HUES64 (cell line): ENCODE measurements around the gene HSP90B1.

Experiments
- H3K27ac ChIP-seq: 2 replicates; pipeline ENCODE4 v1.7.0; 2013; ENCODE audit warnings: low read depth, low read length, inconsistent platforms
- H3K27me3 ChIP-seq: 2 replicates; pipeline ENCODE4 v1.6.1; 2013; ENCODE audit warnings: mild to moderate bottlenecking, low read length; ENCODE audit not compliant: insufficient read depth
- H3K36me3 ChIP-seq: 2 replicates; pipeline ENCODE4 v1.6.1; 2013; ENCODE audit warnings: mild to moderate bottlenecking, low read length; ENCODE audit not compliant: insufficient read depth
- H3K4me1 ChIP-seq: 2 replicates; pipeline ENCODE4 v1.6.1; 2013; ENCODE audit warnings: mild to moderate bottlenecking, low read length, moderate library complexity; ENCODE audit not compliant: insufficient read depth
- H3K4me3 ChIP-seq: 2 replicates; pipeline ENCODE4 v1.5.1; 2013; ENCODE audit warnings: mild to moderate bottlenecking, low read length, moderate library complexity
- H3K9ac ChIP-seq: 2 replicates; pipeline ENCODE4 v1.6.1; 2013; ENCODE audit warnings: mild to moderate bottlenecking, low read depth, low read length
- H3K9me3 ChIP-seq: 2 replicates; pipeline ENCODE4 v1.6.1; 2013; ENCODE audit warnings: low read depth, low read length; ENCODE audit not compliant: insufficient read depth
- WGBS: fragments of 150-250, 120-280 bp; methylation state at CpG from one replicate; pipeline ENCODE4 v1.1.7; 2013; ENCODE audit warnings: missing lambda C conversion rate; 5-methylcytosine and 5-hydroxymethylcytosine counted together

The HSP90B1 gene

DNA sequence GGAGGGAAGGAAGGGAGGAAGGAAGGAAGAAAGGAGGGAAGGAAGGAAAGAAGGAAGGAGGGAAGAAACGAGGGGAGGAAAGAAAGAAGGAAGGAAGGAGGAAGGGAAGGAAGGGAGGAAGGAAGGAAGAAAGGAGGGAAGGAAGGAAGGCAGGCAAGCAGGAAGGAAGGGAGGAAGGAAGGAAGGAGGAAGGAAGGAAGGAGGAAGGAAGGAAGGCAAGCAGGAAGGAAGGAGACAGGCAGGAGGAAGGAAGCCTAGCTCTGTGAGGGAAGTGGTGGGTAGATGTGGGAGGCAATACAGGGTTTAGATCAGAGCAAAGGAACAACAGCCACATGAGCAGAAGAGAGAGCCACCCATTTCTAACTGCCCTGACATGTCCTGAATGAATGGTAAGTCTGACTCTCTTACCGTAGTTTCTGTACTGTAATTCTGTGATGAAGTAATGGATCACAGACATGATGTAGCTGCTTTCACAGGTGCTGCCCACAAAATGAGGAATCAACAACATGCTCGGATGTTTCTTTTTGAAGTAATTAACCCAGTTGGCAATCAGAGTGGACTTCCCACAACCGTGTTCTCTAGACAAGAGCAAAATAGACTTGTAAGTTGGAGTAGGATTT, 24.4 kb upstream of the HSP90B1 start:
- H3K9me3 ChIP-seq, result no peaks in the 10 kb centered on the region
- no peak overlapping the region for H3K27ac ChIP-seq
- no peaks in the 10 kb centered on the region for H3K36me3 ChIP-seq
- H3K9ac ChIP-seq, result no peak overlapping the region
- WGBS, result 93% methylated on average over 4 of the region's 4 CpGs
- H3K4me1 ChIP-seq, result no peaks in the 10 kb centered on the region
- H3K27me3 ChIP-seq, result no peaks in the 10 kb centered on the region
- H3K4me3 ChIP-seq, result no peak overlapping the region

DNA sequence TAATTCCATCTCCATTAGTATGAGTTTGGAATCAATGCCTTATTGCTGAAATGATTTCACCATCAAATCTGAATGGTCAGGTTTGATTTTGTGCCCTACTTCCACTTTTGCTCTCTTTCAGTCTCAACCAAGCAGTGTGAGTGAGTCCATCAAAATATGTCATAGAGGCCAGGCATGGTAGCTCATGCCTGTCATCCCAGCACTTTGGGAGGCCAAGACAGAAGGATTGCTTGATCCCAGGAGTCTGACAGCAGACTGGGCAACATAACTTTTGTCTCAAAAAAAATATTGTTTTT, 22.0 kb upstream of the HSP90B1 start:
- Histone ChIP-seq H3K9ac (no peak overlapping the region), H3K9me3 (no peaks in the 10 kb centered on the region), H3K27ac (no peak overlapping the region), H3K36me3 (no peaks in the 10 kb centered on the region), H3K27me3 (no peaks in the 10 kb centered on the region), H3K4me3 (no peak overlapping the region), H3K4me1 (no peaks in the 10 kb centered on the region)

DNA sequence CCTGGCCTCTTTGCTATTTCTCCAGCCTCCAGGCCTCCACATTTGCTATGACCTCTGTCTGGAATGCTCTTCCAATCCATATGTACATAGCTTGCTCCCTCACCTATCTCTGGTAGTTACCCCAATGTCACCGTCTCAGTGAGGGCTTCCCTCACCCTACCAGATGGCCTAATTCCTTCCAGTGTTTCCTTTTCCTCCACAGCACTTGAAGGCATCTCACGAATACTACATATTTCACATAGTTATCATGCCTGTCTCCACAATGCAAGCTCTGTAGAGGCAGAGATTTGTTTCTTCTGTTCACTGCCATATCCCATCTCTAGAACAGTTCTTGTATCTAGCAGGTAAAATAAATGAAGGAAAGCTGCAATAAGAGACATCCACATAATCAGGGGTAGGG, 21.3 kb upstream of the HSP90B1 start:
- Histone ChIP-seq H3K4me1 (no peaks in the 10 kb centered on the region), H3K27me3 (no peaks in the 10 kb centered on the region), H3K9ac (no peak overlapping the region), H3K4me3 (no peak overlapping the region), H3K36me3 (no peaks in the 10 kb centered on the region), H3K27ac (no peak overlapping the region), H3K9me3 (no peaks in the 10 kb centered on the region)
- WGBS, result 74% methylated on average over 2 of the region's 2 CpGs

DNA sequence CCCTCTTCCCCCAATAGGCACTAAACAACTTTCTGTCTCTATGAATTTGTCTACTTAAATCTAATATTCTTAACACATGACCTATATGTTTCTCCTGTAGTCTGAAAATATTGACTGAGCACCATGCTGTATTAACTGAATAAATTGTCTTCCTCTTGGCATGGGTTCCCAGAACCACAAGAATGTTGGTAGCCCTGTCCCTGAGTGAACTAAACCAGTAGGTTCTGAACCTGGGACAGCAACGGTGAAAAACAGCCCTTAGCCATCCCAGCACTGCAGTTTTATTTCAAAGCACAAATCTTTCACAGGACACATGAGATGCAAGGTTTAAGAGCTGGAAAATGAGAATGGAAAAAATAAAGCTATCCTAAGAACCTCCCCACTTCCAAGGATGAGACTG, 20.4 kb upstream of the HSP90B1 start:
- Histone ChIP-seq H3K36me3 (no peaks in the 10 kb centered on the region), H3K27me3 (no peaks in the 10 kb centered on the region), H3K4me1 (no peaks in the 10 kb centered on the region), H3K9me3 (no peaks in the 10 kb centered on the region), H3K27ac (no peak overlapping the region), H3K9ac (no peak overlapping the region), H3K4me3 (no peak overlapping the region)
- 73% methylated on average over 1 of the region's 1 CpG for WGBS

DNA sequence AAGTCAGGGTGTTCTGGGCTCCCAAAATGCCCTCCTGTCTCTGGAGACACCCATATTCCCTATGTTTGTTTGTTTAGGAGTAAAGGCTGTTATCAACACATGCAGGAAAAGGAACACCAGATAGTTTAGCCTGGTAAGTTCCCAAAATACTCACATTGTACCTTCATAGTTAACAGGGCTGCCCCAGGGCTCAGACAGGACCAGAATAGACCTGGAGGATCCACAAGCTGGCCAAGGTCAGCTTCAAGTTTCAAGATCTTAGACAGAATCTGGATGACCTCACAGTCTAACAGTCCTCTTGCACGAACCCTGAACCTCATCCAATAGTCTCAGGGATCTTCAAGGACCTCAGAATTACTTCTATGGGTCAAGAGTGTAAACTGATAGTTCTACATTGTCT, 18.1 kb upstream of the HSP90B1 start:
- no peaks in the 10 kb centered on the region for H3K4me1 ChIP-seq
- H3K36me3 ChIP-seq, result no peaks in the 10 kb centered on the region
- H3K4me3 ChIP-seq, result no peak overlapping the region
- no peak overlapping the region for H3K9ac ChIP-seq
- WGBS, result 100% methylated on average over 1 of the region's 1 CpG
- H3K9me3 ChIP-seq, result no peaks in the 10 kb centered on the region
- H3K27me3 ChIP-seq, result no peaks in the 10 kb centered on the region
- no peak overlapping the region for H3K27ac ChIP-seq

GRCh38 chr12:103913100-103913499, 17.1 kb upstream of the HSP90B1 start:
- 86% methylated on average over 3 of the region's 3 CpGs for WGBS
- Histone ChIP-seq H3K4me1 (no peaks in the 10 kb centered on the region), H3K27ac (no peak overlapping the region), H3K27me3 (no peaks in the 10 kb centered on the region), H3K36me3 (no peaks in the 10 kb centered on the region), H3K9ac (no peak overlapping the region), H3K9me3 (0 out of 2 replicates have a peak, but pooled peaks cover 3% of the 10 kb centered on the region), H3K4me3 (no peak overlapping the region)

GRCh38 chr12:103915306-103915705, 14.9 kb upstream of the HSP90B1 start:
- H3K36me3 ChIP-seq, result no peaks in the 10 kb centered on the region

DNA sequence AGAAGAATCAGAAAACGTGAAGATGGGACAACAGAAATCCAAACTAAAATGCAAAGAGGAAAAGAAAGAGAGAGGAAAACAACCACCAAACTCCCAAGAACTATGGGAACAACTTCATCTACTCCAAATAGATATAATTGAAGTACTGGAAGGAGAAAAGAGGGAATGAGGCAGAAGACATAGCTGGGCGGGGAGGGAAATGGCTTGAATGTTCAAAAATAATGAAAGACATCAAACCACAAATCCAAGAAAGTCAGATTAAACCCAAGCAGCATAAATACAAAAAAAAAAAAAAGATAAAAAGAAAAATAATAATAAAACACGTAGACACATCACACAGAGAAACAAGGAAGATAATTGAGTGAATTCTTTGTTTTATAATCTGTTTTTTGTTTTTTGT, 12.3 kb upstream of the HSP90B1 start:
- H3K36me3 ChIP-seq, result no peaks in the 10 kb centered on the region

More at GRCh38 chr12:103915306-103915705, 14.9 kb upstream of the HSP90B1 start:
- Histone ChIP-seq H3K9ac (no peak overlapping the region), H3K27ac (no peak overlapping the region), H3K4me3 (no peak overlapping the region), H3K27me3 (no peaks in the 10 kb centered on the region), H3K4me1 (no peaks in the 10 kb centered on the region), H3K9me3 (0 out of 2 replicates have a peak, but pooled peaks cover 3% of the 10 kb centered on the region)
- WGBS, result 86% methylated on average over 8 of the region's 8 CpGs

GRCh38 chr12:103924761-103925641, 5.2 kb upstream of the HSP90B1 start:
- Histone ChIP-seq H3K27me3 (no peaks in the 10 kb centered on the region), H3K9me3 (no peaks in the 10 kb centered on the region), H3K27ac (no peak overlapping the region), H3K36me3 (no peaks in the 10 kb centered on the region), H3K4me3 (no peak overlapping the region), H3K4me1 (peaks cover 6% of the 10 kb centered on the region; the same call in 1 of the 2 replicates), H3K9ac (no peak overlapping the region)
- 81% methylated on average over 9 of the region's 9 CpGs for WGBS

More for the DNA sequence above, 12.3 kb upstream of the HSP90B1 start:
- Histone ChIP-seq H3K4me3 (no peak overlapping the region), H3K27ac (no peak overlapping the region), H3K9ac (no peak overlapping the region), H3K27me3 (no peaks in the 10 kb centered on the region), H3K4me1 (no peaks in the 10 kb centered on the region), H3K9me3 (0 out of 2 replicates have a peak, but pooled peaks cover 3% of the 10 kb centered on the region)
- WGBS, result no CpG with 5 or more reads among the region's 3 CpGs

- 44% methylated on average over 12 of the region's 12 CpGs for WGBS
- Histone ChIP-seq H3K4me1 (peaks cover 18% of the 10 kb centered on the region), H3K9ac (peak overlapping the region; percentile 88), H3K36me3 (peaks cover 25% of the 10 kb centered on the region), H3K4me3 (peak overlapping the region; percentile 81), H3K27ac (peak overlapping the region; percentile 84), H3K9me3 (no peaks in the 10 kb centered on the region), H3K27me3 (no peaks in the 10 kb centered on the region)
Observed at GRCh38 chr12:103928682-103929045, 1.5 kb upstream of the HSP90B1 start.

- WGBS, result under 1% methylated on average over 37 of the region's 37 CpGs
- Histone ChIP-seq H3K27ac (peak overlapping the region; percentile 84), H3K4me3 (peak overlapping the region; percentile 81), H3K4me1 (peaks cover 18% of the 10 kb centered on the region), H3K9ac (peak overlapping the region; percentile 88), H3K27me3 (no peaks in the 10 kb centered on the region), H3K9me3 (no peaks in the 10 kb centered on the region), H3K36me3 (peaks cover 30% of the 10 kb centered on the region)
Observed at GRCh38 chr12:103929046-103929783, 995 bp upstream of the HSP90B1 start.
